ENCODE results near the gene PARVB. TPM values are rescaled to one million over a fixed set of nuclear protein-coding genes. Genes with fewer than 3 reads are reported as not detected.

The PARVB gene
- total and polyA plus RNA-seq, 10 of the 15 experiments (the other 5 are each of a cell fraction or from before 2014, with no cell fraction given): 5.2 to 264 (median 76.0) TPM

GRCh38 chr22:44045145-44045544, 21.0 kb downstream of the PARVB start:
- H3K4me2 ChIP-seq (ENCODE audit: control insufficient read depth, insufficient read depth): no peak overlapping the region
- BruUV-seq (replicated peaks): no TSS peak
- no peak for FAIRE-seq
- H3K9ac ChIP-seq (ENCODE audit: control insufficient read depth, insufficient read depth, low read length): no peak overlapping the region
- no peak for TF ChIP-seq RUNX3 (IDR thresholded peaks at IDR 0.05; ENCODE audit: low read length)
- TF ChIP-seq ZBTB33 (IDR thresholded peaks at IDR 0.05): no peak
- TF ChIP-seq ZNF24 (IDR thresholded peaks at IDR 0.05): 0 out of 2 replicates have a peak, but pooled peaks have one; percentile 46
- H4K20me1 ChIP-seq (ENCODE audit: control insufficient read depth, insufficient read depth): no peaks in the 10 kb centered on the region
- RAD21 ChIA-PET (ENCODE audit: unreplicated experiment): no interaction called here
- POLR2A ChIA-PET: interaction anchor here (5.7 kb wide), 1 partner anchor 18 kb away, joined by 33 read pairs; no protein-coding TSS in a partner anchor
- H3K27ac ChIP-seq (ENCODE audit: control insufficient read depth, insufficient read depth): no peak overlapping the region
- peaks cover 84% of the 10 kb centered on the region for H3K79me2 ChIP-seq (ENCODE audit: control insufficient read depth, insufficient read depth, low read length)
- no peak overlapping the region for H2AFZ ChIP-seq (ENCODE audit: control insufficient read depth, low read depth, low read length)
- SMC1A ChIA-PET (ENCODE audit: uncharacterized antibody, unreplicated experiment): interaction anchor here (1.0 to 1.4 kb wide), 3 partner anchors 18 to 41 kb away, joined by 3 to 4 read pairs (median 4); no protein-coding TSS in a partner anchor
- in situ Hi-C loops (cut with MboI) (loop anchor here (25.0 kb wide), 1 partner anchor 1383 kb away; no protein-coding TSS in a partner anchor), intact Hi-C loops (cut with micrococcal nuclease; ENCODE audit: unreplicated experiment) (no loop called here)
- ATAC-seq: no peak
- no peak overlapping the region for H3K4me3 ChIP-seq
- H3K4me1 ChIP-seq (ENCODE audit: control insufficient read depth, insufficient read depth, low read length): peaks cover 55% of the 10 kb centered on the region
- 92% methylated on average over 1 of the region's 1 CpG for WGBS (ENCODE audit: insufficient coverage, insufficient replicate concordance, low lambda C conversion rate, missing lambda C conversion rate)
- no peaks in the 10 kb centered on the region for H3K9me3 ChIP-seq (replicated peaks; ENCODE audit: control insufficient read depth, insufficient read depth, low read length)
- peaks cover 0 to 2% of the 10 kb centered on the region in 2 experiments; a peak in 3 of 4 replicates for H3K36me3 ChIP-seq (ENCODE audit: control insufficient read depth in 2 of 2, insufficient read depth in 2 of 2, low read length in 1 of 2)
- no peaks in the 10 kb centered on the region for H3K27me3 ChIP-seq (replicated peaks in 1 of 2; ENCODE audit: control insufficient read depth in 2 of 2, insufficient read depth in 2 of 2, low read length in 1 of 2)
- CTCF ChIA-PET: interaction anchor here (0.9 to 1.1 kb wide), 2 partner anchors 37 to 41 kb away, joined by 3 read pairs; no protein-coding TSS in a partner anchor
- DNase-seq (ENCODE audit: low read depth, low spot score): no peak

Data from GM12878 (cell line).